Renal cortical epithelial cell (primary cell): ENCODE data around the gene SLC10A1. TPM values are rescaled to one million over a fixed set of nuclear protein-coding genes. Genes with fewer than 3 reads are reported as not detected.
A peak's percentile ranks its signal among the peaks of the same experiment; 100 is the strongest.
"Not testable (repeated sequence)": the region's sequence is repeated elsewhere in the genome, so short reads cannot be mapped to it uniquely, and the experiment has no call there.

Experiments
- DNase-seq: peaks from one replicate; pipeline ENCODE4 v3.0.0-alpha.2; 2011; ENCODE audit warnings: low read depth
- total RNA-seq: library from RNA; depleted of rRNA; stranded (reverse); fragments of >200 nt; gene quantifications from 2 replicates; pipeline ENCODE4 v1.2.3, GENCODE V29; 2014

Gene SLC10A1
- total RNA-seq, result not detected in 2 replicates

GRCh38 chr14:69796797-69797500 is at the start of gene SLC10A1:
SLC10A1 (minus strand) TSS chr14:69797241; CDS start chr14:69797155, 86 bp downstream.
- DNase-seq, result no peak

- DNase-seq, result peak; percentile 30
Measured at GRCh38 chr14:69845787-69846186, 48.7 kb upstream of the SLC10A1 start.

GRCh38 chr14:69845050-69845581 is 48.1 kb upstream of the SLC10A1 start:
- no peak for DNase-seq

- DNase-seq, result no peak
Measured at GRCh38 chr14:69844171-69844570, 47.1 kb upstream of the SLC10A1 start.

GRCh38 chr14:69842686-69843420 is 45.8 kb upstream of the SLC10A1 start:
- no peak for DNase-seq

GRCh38 chr14:69841656-69842055 is 44.6 kb upstream of the SLC10A1 start:
- no peak for DNase-seq

GRCh38 chr14:69839661-69840060 is 42.6 kb upstream of the SLC10A1 start:
- DNase-seq, result no peak

GRCh38 chr14:69838881-69839416 is 41.9 kb upstream of the SLC10A1 start:
- DNase-seq, result no peak

- no peak for DNase-seq
Measured at GRCh38 chr14:69828879-69829278, 31.8 kb upstream of the SLC10A1 start.

GRCh38 chr14:69828354-69828753 is 31.3 kb upstream of the SLC10A1 start:
- DNase-seq, result no peak

- no peak for DNase-seq
Measured at GRCh38 chr14:69827560-69827959, 30.5 kb upstream of the SLC10A1 start.

- no peak for DNase-seq
Measured at GRCh38 chr14:69822456-69822855, 25.4 kb upstream of the SLC10A1 start.

GRCh38 chr14:69820991-69821390 is 23.9 kb upstream of the SLC10A1 start:
- DNase-seq, result no peak

GRCh38 chr14:69819607-69820006 is 22.6 kb upstream of the SLC10A1 start:
- no peak for DNase-seq

- peak; percentile 49 for DNase-seq
Measured at GRCh38 chr14:69818758-69819191, 21.7 kb upstream of the SLC10A1 start.

GRCh38 chr14:69816216-69816615 is 19.2 kb upstream of the SLC10A1 start:
- DNase-seq, result no peak

- no peak for DNase-seq
Measured at GRCh38 chr14:69815556-69815955, 18.5 kb upstream of the SLC10A1 start.

- DNase-seq, result no peak
Measured at GRCh38 chr14:69814397-69814796, 17.4 kb upstream of the SLC10A1 start.

- not testable (repeated sequence) for DNase-seq
Measured at GRCh38 chr14:69813346-69813745, 16.3 kb upstream of the SLC10A1 start.

- DNase-seq, result no peak
Measured at GRCh38 chr14:69812711-69813110, 15.7 kb upstream of the SLC10A1 start.

- no peak for DNase-seq
Measured at GRCh38 chr14:69811868-69812252, 14.8 kb upstream of the SLC10A1 start.

- DNase-seq, result no peak
Measured at GRCh38 chr14:69811227-69811867, 14.3 kb upstream of the SLC10A1 start.
